ENCODE data around the gene CPSF7.

The CPSF7 gene

GRCh38 chr11:61353131-61354067, 76.4 kb downstream of the CPSF7 start:
- DNase-seq, result no peak
